AG09319 (cell line): ENCODE results near the gene ACADS.
"Not testable (repeated sequence)": the region's sequence is repeated elsewhere in the genome, so short reads cannot be mapped to it uniquely, and the experiment has no call there.

ENCODE experiments used
- DNase-seq: peaks from one replicate; pipeline ENCODE4 v3.0.0-alpha.2; 2010; ENCODE audit warnings: low read depth; ENCODE audit errors: extremely low read depth
- TF ChIP-seq, protein P1 (sequence below): IDR thresholded peaks from 2 replicates; pipeline ENCODE4 v1.5.1; 2011; ENCODE audit warnings: low read depth, mild to moderate bottlenecking, inconsistent platforms, low read length, moderate library complexity

Gene ACADS

DNA sequence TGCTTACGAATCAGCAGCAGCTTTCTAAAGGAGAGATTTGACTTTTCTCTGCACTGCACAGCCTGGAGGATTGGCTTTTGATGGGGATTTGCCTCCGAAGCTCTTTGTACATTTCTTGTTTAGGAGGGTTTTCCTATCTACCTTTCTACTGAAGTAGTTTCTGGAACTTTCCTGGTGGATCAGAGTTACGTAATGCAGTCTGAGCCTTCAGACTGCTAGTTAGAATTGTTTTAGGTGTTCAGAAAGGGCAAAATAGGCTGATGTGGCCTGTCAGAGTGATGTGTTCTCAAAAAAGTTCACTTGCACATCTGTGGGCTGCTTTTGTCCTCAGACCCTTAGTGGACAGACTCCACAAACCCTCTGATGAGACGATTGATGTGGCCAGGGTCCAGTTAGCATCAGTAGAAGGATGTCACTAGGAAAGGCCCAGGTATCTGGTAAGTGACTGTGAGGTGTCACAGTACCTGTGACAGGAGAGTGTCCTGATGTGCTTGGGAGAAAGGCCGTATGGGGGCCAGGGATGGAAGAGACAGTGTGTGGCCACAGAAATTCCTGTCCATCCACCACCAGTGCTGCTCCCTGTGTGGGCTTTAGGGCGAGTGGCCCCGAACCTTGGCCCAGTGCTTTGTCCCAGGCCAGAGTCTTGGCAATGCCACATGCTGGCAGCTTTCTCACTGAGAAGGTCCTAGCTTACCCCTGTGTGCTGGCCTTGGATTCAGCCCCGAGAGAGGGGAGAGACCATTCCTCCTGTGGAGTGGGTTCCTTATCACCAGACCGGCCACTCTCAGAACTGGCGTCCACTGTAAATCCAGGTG is 4.4 kb upstream of the ACADS start:
- TF ChIP-seq, protein P1, sequence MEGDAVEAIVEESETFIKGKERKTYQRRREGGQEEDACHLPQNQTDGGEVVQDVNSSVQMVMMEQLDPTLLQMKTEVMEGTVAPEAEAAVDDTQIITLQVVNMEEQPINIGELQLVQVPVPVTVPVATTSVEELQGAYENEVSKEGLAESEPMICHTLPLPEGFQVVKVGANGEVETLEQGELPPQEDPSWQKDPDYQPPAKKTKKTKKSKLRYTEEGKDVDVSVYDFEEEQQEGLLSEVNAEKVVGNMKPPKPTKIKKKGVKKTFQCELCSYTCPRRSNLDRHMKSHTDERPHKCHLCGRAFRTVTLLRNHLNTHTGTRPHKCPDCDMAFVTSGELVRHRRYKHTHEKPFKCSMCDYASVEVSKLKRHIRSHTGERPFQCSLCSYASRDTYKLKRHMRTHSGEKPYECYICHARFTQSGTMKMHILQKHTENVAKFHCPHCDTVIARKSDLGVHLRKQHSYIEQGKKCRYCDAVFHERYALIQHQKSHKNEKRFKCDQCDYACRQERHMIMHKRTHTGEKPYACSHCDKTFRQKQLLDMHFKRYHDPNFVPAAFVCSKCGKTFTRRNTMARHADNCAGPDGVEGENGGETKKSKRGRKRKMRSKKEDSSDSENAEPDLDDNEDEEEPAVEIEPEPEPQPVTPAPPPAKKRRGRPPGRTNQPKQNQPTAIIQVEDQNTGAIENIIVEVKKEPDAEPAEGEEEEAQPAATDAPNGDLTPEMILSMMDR = no peak
- DNase-seq = no peak

DNA sequence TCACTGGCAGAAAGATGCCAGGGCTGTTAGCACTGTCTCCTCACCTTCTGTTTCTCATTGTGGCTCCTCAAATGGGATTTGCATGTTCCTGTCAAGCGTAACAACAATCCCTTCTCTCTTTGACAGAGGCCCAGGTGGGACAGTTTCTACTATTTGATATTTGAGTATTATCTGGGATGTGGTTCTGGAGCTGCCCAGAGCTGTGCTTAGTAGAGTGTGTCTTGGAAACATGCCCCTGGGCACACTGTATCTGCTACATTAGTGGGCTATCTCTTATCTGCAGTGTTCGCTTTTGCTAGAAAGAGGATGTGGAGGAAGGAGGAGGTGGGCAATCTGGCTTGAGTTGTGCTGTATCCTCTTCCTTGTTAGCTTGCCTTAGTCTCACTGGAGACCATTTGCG is 3.8 kb upstream of the ACADS start:
- DNase-seq = no peak
- TF ChIP-seq, protein P1 = no peak

DNA sequence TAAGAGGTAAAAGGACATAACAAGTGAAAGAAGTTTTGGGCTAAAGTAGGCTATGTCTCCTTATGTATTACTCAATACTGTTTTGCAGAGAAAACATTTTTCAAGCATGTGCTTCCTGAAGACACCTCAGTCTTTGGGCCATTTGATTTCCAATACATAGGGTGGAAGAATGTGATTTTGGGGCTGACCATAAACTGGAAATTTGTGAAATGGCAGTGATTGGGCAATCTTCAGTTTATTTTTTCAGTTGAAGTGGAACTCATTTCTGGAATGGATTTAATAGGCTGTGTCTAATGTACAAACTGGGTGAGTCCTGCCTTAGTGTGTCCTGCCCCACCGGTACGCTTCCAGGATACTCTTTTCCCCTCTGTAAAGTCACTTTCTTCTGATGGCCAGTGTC is 2.8 kb upstream of the ACADS start:
- TF ChIP-seq, protein P1 = no peak

DNA sequence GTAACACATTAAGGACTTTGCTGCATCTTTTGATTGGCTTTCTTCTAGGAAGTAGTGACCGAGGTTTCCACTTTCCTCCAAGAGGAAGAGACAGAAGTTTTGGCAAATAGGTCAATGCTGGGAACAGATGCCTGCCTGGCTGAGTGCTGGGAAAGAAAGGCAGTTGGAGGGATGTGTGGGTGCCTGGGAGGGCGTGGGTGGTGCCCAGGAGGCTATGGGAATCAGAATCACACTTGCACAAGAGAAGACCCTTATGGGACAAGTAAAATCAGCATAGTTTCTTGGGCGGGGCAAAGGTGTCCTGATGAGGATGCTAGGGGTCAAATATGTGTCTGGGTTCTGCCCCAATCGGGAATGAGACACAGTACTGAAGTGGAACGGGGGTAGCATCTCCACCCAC is 906 bp upstream of the ACADS start:
- no peak for DNase-seq
- TF ChIP-seq, protein P1 = no peak

More for the DNA sequence above, 2.8 kb upstream of the ACADS start:
- DNase-seq = no peak

DNA sequence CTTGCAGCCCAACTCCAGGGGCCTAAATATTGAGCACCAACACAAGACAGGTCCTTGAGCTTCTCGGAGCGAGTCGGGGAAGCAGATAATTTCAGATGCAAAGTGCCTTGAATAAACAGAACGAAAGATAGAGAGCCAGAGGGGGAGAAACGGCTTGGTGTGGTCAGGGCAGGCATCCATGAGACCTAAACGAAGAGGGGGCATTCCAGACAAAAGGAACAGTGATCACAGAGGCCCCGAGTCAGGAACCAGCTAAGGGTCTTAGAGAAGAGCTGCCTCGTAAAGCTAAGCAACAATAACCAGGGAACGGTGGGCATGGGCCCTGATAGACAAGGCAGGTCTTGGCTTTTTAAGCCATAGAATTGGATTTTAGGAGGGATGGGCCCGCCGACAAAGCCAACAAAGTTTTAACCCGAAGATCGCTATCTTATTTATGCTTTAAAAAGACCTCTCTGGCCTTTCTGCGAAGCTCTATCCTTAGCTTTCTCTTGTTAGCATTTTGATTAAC is 421 bp upstream of the ACADS start:
- DNase-seq = no peak
- TF ChIP-seq, protein P1 = no peak

DNA sequence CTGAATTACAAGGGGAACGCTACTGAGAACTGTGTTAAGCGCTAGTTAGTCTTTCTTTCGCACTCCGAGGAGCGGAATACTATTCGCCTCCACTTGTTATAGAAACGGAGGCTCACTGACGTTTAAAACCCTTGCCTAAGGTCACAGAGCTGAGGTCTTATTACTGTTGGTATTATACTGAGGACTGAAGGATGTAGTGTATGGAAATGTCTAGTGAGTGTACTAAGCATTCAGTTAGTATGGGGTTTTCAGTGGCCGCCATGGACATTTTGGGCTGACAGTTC is 826 bp downstream of the ACADS start:
- TF ChIP-seq, protein P1 = no peak
- no peak for DNase-seq

DNA sequence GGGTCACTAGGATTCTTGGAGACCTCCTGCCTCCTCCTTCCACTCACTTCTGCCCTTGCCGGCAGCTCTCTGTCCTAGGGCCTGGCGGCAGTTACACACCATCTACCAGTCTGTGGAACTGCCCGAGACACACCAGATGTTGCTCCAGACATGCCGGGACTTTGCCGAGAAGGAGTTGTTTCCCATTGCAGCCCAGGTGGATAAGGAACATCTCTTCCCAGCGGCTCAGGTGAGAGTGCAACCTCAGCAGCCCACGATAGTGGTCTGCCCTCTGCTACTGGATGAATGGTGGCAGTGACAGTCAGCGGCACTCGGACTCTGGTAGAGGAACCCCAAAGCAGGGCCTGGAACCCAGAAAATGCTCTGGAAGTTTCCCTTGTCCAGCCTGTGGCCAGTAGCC is 1.3 kb downstream of the ACADS start:
- TF ChIP-seq, protein P1 = no peak
- DNase-seq = no peak

DNA sequence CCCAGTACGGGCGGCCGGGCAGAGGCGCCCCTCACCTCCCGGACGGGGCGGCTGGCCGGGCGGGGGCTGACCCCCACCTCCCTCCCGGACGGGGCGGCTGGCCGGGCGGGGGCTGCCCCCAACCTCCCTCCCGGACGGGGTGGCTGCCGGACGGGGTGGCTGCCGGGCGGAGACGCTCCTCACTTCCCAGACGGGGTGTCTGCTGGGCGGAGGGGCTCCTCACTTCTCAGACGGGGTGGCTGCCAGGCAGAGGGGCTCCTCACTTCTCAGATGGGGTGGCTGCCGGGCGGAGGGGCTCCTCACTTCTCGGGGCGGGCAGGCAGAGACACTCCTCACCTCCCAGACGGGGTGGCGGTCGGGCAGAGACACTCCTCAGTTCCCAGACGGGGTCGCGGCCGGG is 6.6 kb downstream of the ACADS start:
- DNase-seq = not testable (repeated sequence)
